Stimulated activated naive CD8-positive, alpha-beta T cell treated with anti-CD3 and anti-CD28 coated beads, Interleukin-15, Interleukin-2, amounts not matched to agents 100 ng/mL and 50 ng/mL, for 24 hours (primary cell): Measurements from ENCODE around the gene TMEM17.

Experiments
- H3K27ac Mint-ChIP-seq: one replicate; pipeline ENCODE4 v1.8.0; 2021; ENCODE audit warnings: mild to moderate bottlenecking, mixed read lengths
- H3K27me3 Mint-ChIP-seq: one replicate; pipeline ENCODE4 v1.8.0; 2021; ENCODE audit warnings: mixed read lengths
- H3K36me3 Mint-ChIP-seq: one replicate; pipeline ENCODE4 v1.8.0; 2021; ENCODE audit warnings: low read depth, mixed read lengths
- H3K4me1 Mint-ChIP-seq: one replicate; pipeline ENCODE4 v1.8.0; 2021; ENCODE audit warnings: low read depth, mixed read lengths
- H3K4me3 Mint-ChIP-seq: one replicate; pipeline ENCODE4 v1.8.0; 2021; ENCODE audit warnings: mild to moderate bottlenecking, mixed read lengths
- H3K9me3 Mint-ChIP-seq: one replicate; pipeline ENCODE4 v1.8.0; 2021; ENCODE audit warnings: mixed read lengths

The TMEM17 gene

GRCh38 chr2:62471404-62471803 is 34.6 kb downstream of the TMEM17 start:
- Mint-ChIP-seq H3K27me3 (peaks cover 5% of the 10 kb centered on the region), H3K27ac (no peak overlapping the region), H3K4me1 (peaks cover 13% of the 10 kb centered on the region), H3K4me3 (no peak overlapping the region), H3K36me3 (no peaks in the 10 kb centered on the region), H3K9me3 (no peaks in the 10 kb centered on the region)

GRCh38 chr2:62469548-62469947 is 36.4 kb downstream of the TMEM17 start:
- Mint-ChIP-seq H3K4me3 (no peak overlapping the region), H3K9me3 (no peaks in the 10 kb centered on the region), H3K27ac (no peak overlapping the region), H3K4me1 (peaks cover under 1% of the 10 kb centered on the region), H3K36me3 (no peaks in the 10 kb centered on the region), H3K27me3 (no peaks in the 10 kb centered on the region)

DNA sequence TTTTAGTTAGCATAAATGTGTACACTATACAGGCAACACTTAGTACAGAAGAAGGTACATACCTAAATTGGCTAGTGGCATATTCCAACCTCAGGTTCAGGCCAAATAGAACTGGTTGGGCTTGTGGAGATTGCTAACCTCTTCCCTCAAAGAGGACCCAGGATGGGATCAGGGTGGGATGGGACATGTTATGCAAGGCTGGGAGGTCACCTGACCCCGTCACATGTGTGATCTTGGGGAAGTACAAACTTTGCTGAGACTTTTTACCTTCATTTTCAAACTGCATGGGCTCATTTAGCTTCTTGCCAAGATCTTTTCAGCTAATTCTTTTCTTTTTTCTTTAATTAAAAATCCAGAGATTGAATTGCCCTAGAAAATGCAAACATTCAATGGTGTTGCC is 36.9 kb downstream of the TMEM17 start:
- H3K9me3 Mint-ChIP-seq, result no peaks in the 10 kb centered on the region
- H3K27me3 Mint-ChIP-seq, result no peaks in the 10 kb centered on the region
- H3K4me1 Mint-ChIP-seq, result no peaks in the 10 kb centered on the region
- no peak overlapping the region for H3K4me3 Mint-ChIP-seq
- no peaks in the 10 kb centered on the region for H3K36me3 Mint-ChIP-seq
- no peak overlapping the region for H3K27ac Mint-ChIP-seq

- no peak overlapping the region for H3K4me3 Mint-ChIP-seq
- no peaks in the 10 kb centered on the region for H3K9me3 Mint-ChIP-seq
- H3K36me3 Mint-ChIP-seq, result no peaks in the 10 kb centered on the region
- no peaks in the 10 kb centered on the region for H3K4me1 Mint-ChIP-seq
- H3K27me3 Mint-ChIP-seq, result no peaks in the 10 kb centered on the region
- H3K27ac Mint-ChIP-seq, result no peak overlapping the region
Measured at GRCh38 chr2:62467475-62468321, 38.3 kb downstream of the TMEM17 start.

GRCh38 chr2:62467100-62467474 is 38.9 kb downstream of the TMEM17 start:
- Mint-ChIP-seq H3K27me3 (no peaks in the 10 kb centered on the region), H3K4me1 (no peaks in the 10 kb centered on the region), H3K9me3 (no peaks in the 10 kb centered on the region), H3K4me3 (no peak overlapping the region), H3K36me3 (no peaks in the 10 kb centered on the region), H3K27ac (no peak overlapping the region)

DNA sequence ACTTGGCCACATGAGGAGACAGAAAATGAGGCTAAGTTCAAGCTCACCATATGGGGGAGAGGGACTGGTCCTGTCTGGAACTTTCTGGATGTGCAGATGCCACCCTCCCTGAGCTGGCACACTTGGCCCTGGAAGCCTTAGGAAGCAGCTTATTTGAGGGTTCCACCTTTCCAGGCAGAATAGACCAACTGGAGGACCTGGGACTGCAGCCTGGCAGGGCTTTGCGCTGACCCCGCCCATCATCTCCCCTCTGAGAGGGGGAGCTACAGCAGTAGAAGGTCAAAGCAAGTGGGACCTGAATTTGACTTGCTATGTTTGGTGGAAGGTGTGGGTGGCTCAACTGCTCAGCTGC is 39.5 kb downstream of the TMEM17 start:
- Mint-ChIP-seq H3K4me3 (no peak overlapping the region), H3K9me3 (no peaks in the 10 kb centered on the region), H3K27ac (no peak overlapping the region), H3K27me3 (no peaks in the 10 kb centered on the region), H3K36me3 (no peaks in the 10 kb centered on the region), H3K4me1 (no peaks in the 10 kb centered on the region)

DNA sequence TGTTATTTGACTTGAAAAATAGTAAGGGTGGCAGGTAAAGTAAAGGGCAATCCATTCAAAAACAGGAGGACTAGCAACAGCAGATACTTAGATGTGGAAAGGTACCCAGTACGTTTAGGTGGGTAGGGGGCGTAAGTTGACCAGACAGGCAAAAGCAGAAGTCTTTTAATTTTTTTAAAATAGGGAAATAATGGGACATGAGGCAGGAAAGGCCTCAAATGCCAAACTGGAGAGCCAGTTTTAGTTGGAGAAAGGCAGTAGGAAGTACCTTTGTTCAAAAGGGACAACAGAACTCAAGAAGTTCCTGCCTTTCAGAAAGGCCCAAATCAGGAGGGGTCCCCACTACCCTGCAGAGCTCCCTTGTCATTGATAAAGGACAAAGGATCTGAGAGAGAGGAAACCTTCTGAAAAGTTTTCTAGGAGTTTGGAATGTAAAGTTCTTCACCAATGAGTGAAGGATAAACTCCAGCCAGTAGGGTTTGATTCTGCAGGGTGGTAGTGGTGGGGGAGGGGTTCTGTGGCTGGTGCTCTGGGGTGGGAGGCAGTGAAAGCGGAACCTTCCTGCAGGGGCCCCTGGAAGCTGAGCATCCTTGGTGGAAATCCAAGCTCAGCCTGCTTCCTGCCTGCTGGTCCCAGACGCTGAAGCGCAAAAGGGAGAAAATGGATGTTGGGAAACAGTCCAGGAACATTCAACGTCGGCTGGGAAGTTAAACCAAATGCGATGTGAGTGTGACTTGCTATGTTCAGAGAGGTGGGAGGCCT is 40.1 kb downstream of the TMEM17 start:
- Mint-ChIP-seq H3K9me3 (no peaks in the 10 kb centered on the region), H3K4me1 (no peaks in the 10 kb centered on the region), H3K27me3 (no peaks in the 10 kb centered on the region), H3K27ac (no peak overlapping the region), H3K36me3 (no peaks in the 10 kb centered on the region), H3K4me3 (no peak overlapping the region)

DNA sequence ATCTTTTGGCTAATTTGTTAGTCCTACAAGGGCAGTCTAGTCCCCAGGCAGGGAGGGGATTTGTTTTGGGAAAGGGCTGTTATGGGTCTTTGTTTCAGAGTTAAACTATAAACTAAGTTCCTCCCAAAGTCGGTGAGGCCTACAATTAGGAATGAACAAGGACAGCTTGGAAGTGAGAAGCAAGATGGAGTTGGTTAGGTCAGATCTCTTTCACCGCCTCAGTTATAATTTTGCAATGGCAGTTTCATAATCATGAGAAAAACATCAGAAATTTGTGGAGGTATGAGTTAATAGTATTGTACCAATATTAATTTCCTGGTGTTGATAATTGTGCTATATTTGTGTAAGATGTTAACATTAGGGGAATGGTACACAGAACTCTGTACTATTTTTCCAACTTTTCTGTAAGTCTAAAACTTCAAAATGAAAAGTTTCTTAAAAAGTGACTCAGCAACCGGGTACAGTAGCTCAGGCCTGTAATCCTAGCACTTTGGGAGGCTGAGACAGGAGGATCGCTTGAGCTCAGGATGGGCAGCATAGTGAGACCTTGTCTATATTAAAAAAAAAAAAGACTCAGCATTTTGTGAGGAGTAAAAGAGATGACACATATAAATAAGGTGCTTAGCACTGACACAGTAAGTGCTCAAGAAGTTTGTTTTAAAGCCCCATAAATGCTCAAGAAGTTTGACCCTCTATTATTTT is 40.8 kb downstream of the TMEM17 start:
- Mint-ChIP-seq H3K4me3 (no peak overlapping the region), H3K27ac (no peak overlapping the region), H3K36me3 (no peaks in the 10 kb centered on the region), H3K27me3 (no peaks in the 10 kb centered on the region), H3K4me1 (no peaks in the 10 kb centered on the region), H3K9me3 (no peaks in the 10 kb centered on the region)

GRCh38 chr2:62464221-62465007 is 41.6 kb downstream of the TMEM17 start:
- Mint-ChIP-seq H3K27me3 (no peaks in the 10 kb centered on the region), H3K4me3 (no peak overlapping the region), H3K9me3 (no peaks in the 10 kb centered on the region), H3K27ac (no peak overlapping the region), H3K36me3 (no peaks in the 10 kb centered on the region), H3K4me1 (no peaks in the 10 kb centered on the region)

- H3K27ac Mint-ChIP-seq, result no peak overlapping the region
- no peaks in the 10 kb centered on the region for H3K9me3 Mint-ChIP-seq
- H3K27me3 Mint-ChIP-seq, result no peaks in the 10 kb centered on the region
- no peak overlapping the region for H3K4me3 Mint-ChIP-seq
- H3K4me1 Mint-ChIP-seq, result no peaks in the 10 kb centered on the region
- H3K36me3 Mint-ChIP-seq, result no peaks in the 10 kb centered on the region
Measured at GRCh38 chr2:62462211-62462610, 43.8 kb downstream of the TMEM17 start.

- Mint-ChIP-seq H3K27ac (no peak overlapping the region), H3K27me3 (no peaks in the 10 kb centered on the region), H3K4me1 (no peaks in the 10 kb centered on the region), H3K4me3 (no peak overlapping the region), H3K36me3 (no peaks in the 10 kb centered on the region), H3K9me3 (no peaks in the 10 kb centered on the region)
Measured at GRCh38 chr2:62461707-62462106, 44.3 kb downstream of the TMEM17 start.

DNA sequence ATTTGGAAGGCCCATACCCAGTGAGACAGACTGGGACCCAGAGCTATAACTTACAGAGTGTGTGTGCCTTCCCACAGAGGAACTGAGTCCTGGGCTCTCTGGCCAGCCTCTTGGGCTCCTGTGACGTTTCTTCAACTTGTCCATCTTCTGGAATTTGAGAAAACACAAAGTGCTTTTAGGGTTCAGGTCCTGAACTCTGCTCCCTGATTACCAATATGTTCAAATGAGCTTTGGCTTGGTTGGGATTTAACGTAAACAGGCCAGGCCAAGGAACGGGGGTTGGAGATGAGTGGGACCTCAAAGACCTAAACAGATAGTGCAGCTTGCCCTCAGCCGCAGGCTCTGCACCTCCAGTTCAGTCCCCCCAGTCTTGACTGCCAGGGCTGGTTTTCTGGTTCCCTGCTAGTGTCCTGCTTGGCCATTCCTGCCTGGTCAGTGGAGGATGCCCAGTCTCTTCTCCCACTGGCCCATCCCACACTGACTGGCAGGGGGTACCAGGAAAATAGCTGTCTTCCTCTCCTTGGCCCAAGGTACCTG is 44.9 kb downstream of the TMEM17 start:
- H3K27me3 Mint-ChIP-seq, result peaks cover 4% of the 10 kb centered on the region
- no peaks in the 10 kb centered on the region for H3K4me1 Mint-ChIP-seq
- H3K27ac Mint-ChIP-seq, result no peak overlapping the region
- no peaks in the 10 kb centered on the region for H3K36me3 Mint-ChIP-seq
- H3K4me3 Mint-ChIP-seq, result no peak overlapping the region
- H3K9me3 Mint-ChIP-seq, result no peaks in the 10 kb centered on the region

DNA sequence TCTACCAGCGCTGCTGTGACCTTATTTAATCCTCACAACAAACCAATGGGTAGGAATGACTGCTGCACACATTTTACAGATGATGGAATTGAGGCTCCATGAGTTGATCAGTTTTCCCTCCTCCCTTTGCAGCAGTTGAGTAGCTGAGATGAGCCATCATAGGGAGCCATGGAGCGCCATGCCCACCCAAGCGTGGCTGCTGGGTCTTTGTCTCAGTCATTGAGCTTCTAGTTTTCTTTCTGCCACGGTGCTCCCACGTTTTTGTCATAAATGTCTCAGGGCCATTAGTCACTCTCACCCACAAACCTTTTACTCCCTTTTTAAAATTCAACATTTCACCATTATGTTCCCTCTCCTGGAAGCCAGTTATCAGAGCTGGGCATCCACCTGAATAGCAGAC is 45.8 kb downstream of the TMEM17 start:
- Mint-ChIP-seq H3K27ac (no peak overlapping the region), H3K9me3 (no peaks in the 10 kb centered on the region), H3K36me3 (no peaks in the 10 kb centered on the region), H3K27me3 (peaks cover 5% of the 10 kb centered on the region), H3K4me3 (no peak overlapping the region), H3K4me1 (no peaks in the 10 kb centered on the region)

DNA sequence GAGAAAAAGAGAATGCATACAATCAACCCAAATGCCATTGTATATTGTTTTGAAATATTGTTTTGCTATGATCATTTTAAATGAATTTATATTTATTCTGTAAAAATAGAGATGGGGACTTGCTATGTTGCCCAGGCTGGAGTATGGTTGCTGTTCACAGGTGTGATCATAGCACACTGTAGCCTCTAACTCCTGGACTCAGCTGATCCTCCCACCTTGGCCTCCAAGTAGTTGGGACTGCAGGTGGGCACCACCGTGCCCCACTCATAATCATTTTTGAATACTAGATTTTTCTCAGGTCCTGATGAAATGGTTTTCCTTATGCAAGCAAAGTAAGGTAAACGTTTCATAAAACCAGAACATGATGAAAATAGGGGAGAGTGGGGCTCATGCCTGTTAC is 46.3 kb downstream of the TMEM17 start:
- no peaks in the 10 kb centered on the region for H3K4me1 Mint-ChIP-seq

More for the DNA sequence above, 46.3 kb downstream of the TMEM17 start:
- peaks cover 5% of the 10 kb centered on the region for H3K27me3 Mint-ChIP-seq
- no peak overlapping the region for H3K27ac Mint-ChIP-seq
- no peak overlapping the region for H3K4me3 Mint-ChIP-seq
- no peaks in the 10 kb centered on the region for H3K9me3 Mint-ChIP-seq
- H3K36me3 Mint-ChIP-seq, result no peaks in the 10 kb centered on the region
